GM21717 (cell line): ENCODE measurements around the gene GPATCH2L.

ENCODE experiments used
- ATAC-seq: cut with Tn5 transposase; IDR thresholded peaks from one replicate; pipeline ENCODE4 v1.9.1; 2021; ENCODE audit warnings: mild to moderate bottlenecking, moderate library complexity; ENCODE audit not compliant: unreplicated experiment

Gene GPATCH2L

GRCh38 chr14:76252471-76252870, 100.7 kb downstream of the GPATCH2L start:
- no peak for ATAC-seq

DNA sequence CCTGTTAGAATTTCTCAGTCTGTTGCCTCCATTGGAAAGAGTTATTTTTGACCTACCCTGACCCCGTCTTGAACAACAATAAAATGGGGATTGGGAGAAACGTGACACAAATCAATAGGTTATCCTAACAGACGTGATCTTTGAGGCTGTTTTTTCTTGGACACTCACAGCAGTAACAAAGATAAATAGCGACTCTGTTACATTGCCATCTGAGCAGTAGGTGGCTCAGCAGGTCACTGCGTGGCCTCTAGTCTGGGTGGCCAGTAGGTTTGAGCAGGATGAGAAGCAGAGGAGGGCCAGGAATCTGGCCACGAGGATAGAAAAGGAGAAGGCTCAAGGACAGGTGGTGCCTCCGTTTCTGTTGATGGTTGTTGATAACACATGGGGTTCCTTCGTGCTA, 101.4 kb downstream of the GPATCH2L start:
- no peak for ATAC-seq

DNA sequence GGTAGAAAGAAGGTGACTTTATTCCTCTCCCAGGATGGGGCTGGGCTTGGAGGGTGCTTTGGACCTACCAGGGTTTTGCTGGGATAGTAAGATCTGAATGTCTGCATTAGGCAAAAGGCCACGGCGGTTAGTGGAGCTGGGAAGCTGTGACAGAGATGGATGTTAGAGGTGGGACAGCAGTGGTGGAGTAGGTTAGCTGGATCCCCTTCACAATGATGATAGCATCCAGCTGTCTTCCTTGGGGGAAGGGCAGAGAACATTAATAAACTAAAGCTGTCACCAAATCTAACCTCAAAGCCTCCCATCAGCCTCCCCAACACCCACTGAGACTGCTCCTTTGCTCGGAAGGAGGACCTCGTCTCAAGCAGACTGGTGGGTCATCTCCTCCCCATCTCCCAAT, 104.8 kb downstream of the GPATCH2L start:
- ATAC-seq, result no peak

- ATAC-seq, result no peak
These were observed 105.5 kb downstream of the GPATCH2L start for GRCh38 chr14:76257111-76257803.

DNA sequence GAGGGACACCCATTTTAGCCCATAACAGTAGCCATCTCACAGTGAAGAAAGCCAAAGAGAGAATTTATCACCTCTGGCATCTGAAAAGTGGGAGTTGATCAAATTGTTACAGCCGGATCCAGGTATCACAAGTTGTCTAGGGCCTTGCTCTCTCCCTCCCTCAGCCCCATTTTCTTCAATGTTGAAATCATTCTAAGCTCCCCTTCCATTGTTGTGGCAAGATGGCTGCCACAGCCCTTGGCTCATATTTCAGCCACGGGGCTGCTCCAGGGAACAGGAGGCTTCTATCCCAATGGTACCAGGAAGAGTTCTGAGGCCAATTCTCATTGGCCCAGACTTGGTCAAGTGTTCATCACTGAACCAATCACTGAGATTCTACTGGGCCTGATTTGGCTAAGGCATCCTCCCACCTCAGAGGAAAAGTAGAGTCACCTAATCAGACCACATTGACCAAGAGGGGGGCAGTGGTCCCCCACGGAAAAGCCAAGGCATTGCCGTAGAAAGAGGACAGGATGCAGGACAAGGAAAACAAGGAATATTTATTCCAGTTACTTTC, 106.2 kb downstream of the GPATCH2L start:
- no peak for ATAC-seq

- ATAC-seq, result no peak
These were observed 107.5 kb downstream of the GPATCH2L start for GRCh38 chr14:76259029-76259735.

DNA sequence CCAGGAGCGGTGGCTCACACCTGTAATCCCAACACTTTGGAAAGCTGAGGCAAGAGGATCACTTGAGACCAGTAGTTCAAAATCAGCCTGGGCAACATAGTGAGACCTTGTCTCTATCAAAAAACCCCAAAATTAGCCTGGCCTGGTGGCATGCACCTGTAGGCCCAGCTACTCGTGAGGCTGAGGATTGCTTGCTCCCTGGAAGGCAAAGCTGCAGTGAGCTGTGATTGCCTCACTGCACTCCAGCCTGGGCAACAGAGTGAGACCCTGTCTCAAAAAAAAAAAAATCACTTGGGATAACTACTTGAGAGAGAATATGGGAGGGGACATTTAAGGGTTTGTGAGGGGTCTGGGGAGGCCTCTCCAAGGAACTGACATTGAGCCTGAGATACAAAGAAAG, 109.0 kb downstream of the GPATCH2L start:
- ATAC-seq, result no peak

DNA sequence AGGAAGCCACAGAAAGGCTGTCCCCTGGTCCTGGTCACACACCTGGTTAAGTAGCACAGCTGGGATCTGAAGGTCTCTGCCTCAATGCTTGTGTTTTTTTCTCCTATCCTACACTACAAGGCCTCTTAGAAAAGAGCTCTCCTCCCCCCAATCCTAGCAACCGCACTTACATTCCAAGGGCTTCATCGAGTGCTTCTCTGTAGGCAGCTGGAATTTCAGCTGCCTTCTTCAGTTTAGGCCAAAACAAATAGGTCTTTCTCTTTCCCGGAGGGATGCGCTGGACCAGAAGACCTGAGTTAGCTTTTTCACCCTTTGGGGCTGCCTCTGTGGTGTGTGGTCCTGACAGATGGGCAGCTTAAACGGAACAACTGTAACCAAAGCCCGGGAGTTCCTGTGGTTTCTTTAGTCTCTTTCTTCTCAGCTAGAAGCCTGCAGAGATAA, 109.7 kb downstream of the GPATCH2L start:
- no peak for ATAC-seq

DNA sequence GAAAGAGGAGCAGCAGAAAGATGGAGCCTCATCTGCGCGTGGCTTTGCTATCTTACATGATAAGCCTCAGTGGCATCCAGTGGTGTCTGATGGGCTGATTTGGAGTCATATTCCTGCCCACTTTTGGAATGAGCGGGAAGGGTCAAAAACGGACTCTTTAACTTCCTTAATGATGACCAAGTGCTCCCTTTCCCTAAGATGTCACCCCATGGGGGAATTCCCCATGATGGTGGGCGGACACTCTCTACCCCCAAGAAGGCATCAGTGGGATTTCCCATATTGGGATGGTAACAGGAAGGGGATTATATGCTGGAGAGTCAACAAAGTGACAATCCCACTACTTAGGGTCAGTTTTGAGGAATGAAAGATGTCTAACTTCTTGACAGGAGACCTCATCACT, 110.9 kb downstream of the GPATCH2L start:
- no peak for ATAC-seq
